ENCODE results near the gene MTUS2. TPM values are rescaled to one million over a fixed set of nuclear protein-coding genes. Genes with fewer than 3 reads are reported as not detected.

MTUS2 gene
- total and polyA plus RNA-seq, 2 experiments from 2014 or later = 3.0 to 4.3 TPM

- no peaks in the 10 kb centered on the region for H3K27me3 ChIP-seq
- H2AFZ ChIP-seq = no peak overlapping the region
- no peaks in the 10 kb centered on the region for H4K20me1 ChIP-seq (ENCODE audit: insufficient read depth, poor library complexity, severe bottlenecking)
- no peaks in the 10 kb centered on the region for H3K36me3 ChIP-seq (replicated peaks; ENCODE audit: insufficient read depth, low read depth)
- no peaks in the 10 kb centered on the region for H3K9me2 ChIP-seq (replicated peaks; ENCODE audit: insufficient read depth)
- H3K4me3 ChIP-seq = no peak overlapping the region
- H3K27ac ChIP-seq = no peak overlapping the region
- DNase-seq (ENCODE audit: low spot score) = no peak
- H3K4me1 ChIP-seq (ENCODE audit: insufficient read depth) = no peaks in the 10 kb centered on the region
- H3K9me3 ChIP-seq (ENCODE audit: low read depth) = no peaks in the 10 kb centered on the region
- H3K4me2 ChIP-seq = no peak overlapping the region
- 83% methylated on average over 2 of the region's 2 CpGs for WGBS (ENCODE audit: low lambda C conversion rate, missing lambda C conversion rate)
- H3K79me2 ChIP-seq = no peaks in the 10 kb centered on the region
- TF ChIP-seq, protein P1, sequence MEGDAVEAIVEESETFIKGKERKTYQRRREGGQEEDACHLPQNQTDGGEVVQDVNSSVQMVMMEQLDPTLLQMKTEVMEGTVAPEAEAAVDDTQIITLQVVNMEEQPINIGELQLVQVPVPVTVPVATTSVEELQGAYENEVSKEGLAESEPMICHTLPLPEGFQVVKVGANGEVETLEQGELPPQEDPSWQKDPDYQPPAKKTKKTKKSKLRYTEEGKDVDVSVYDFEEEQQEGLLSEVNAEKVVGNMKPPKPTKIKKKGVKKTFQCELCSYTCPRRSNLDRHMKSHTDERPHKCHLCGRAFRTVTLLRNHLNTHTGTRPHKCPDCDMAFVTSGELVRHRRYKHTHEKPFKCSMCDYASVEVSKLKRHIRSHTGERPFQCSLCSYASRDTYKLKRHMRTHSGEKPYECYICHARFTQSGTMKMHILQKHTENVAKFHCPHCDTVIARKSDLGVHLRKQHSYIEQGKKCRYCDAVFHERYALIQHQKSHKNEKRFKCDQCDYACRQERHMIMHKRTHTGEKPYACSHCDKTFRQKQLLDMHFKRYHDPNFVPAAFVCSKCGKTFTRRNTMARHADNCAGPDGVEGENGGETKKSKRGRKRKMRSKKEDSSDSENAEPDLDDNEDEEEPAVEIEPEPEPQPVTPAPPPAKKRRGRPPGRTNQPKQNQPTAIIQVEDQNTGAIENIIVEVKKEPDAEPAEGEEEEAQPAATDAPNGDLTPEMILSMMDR (IDR thresholded peaks at IDR 0.05; ENCODE audit: poor library complexity) = no peak
- TF ChIP-seq EZH2 (IDR thresholded peaks at IDR 0.05; ENCODE audit: borderline replicate concordance) (no peak), EZH2phosphoT487 (IDR thresholded peaks at IDR 0.05; ENCODE audit: low read depth, severe bottlenecking, unreplicated experiment) (no peak)
These were observed 446.1 kb downstream of the MTUS2 start for GRCh38 chr13:29266261-29266660.

- no peaks in the 10 kb centered on the region for H3K36me3 ChIP-seq (replicated peaks; ENCODE audit: insufficient read depth, low read depth)
- no peak overlapping the region for H2AFZ ChIP-seq
- no peaks in the 10 kb centered on the region for H3K79me2 ChIP-seq
- no peak overlapping the region for H3K27ac ChIP-seq
- no peaks in the 10 kb centered on the region for H3K4me1 ChIP-seq (ENCODE audit: insufficient read depth)
- no peaks in the 10 kb centered on the region for H4K20me1 ChIP-seq (ENCODE audit: insufficient read depth, poor library complexity, severe bottlenecking)
- H3K9me3 ChIP-seq (ENCODE audit: low read depth) = no peaks in the 10 kb centered on the region
- no peaks in the 10 kb centered on the region for H3K27me3 ChIP-seq
- no peak for DNase-seq (ENCODE audit: low spot score)
- TF ChIP-seq EZH2phosphoT487 (IDR thresholded peaks at IDR 0.05; ENCODE audit: low read depth, severe bottlenecking, unreplicated experiment) = no peak
- TF ChIP-seq EZH2 (IDR thresholded peaks at IDR 0.05; ENCODE audit: borderline replicate concordance) = no peak
- TF ChIP-seq, protein P1 (IDR thresholded peaks at IDR 0.05; ENCODE audit: poor library complexity) = no peak
- H3K4me3 ChIP-seq = no peak overlapping the region
- no peaks in the 10 kb centered on the region for H3K9me2 ChIP-seq (replicated peaks; ENCODE audit: insufficient read depth)
- WGBS (ENCODE audit: low lambda C conversion rate, missing lambda C conversion rate) = 85% methylated on average over 11 of the region's 11 CpGs
- no peak overlapping the region for H3K4me2 ChIP-seq
These were observed 446.9 kb downstream of the MTUS2 start for GRCh38 chr13:29266756-29267733.

- no peaks in the 10 kb centered on the region for H3K9me2 ChIP-seq (replicated peaks; ENCODE audit: insufficient read depth)
These were observed 450.3 kb downstream of the MTUS2 start for GRCh38 chr13:29270271-29270985.

More at GRCh38 chr13:29270271-29270985, 450.3 kb downstream of the MTUS2 start:
- H3K9me3 ChIP-seq (ENCODE audit: low read depth) = no peaks in the 10 kb centered on the region
- no peaks in the 10 kb centered on the region for H3K36me3 ChIP-seq (replicated peaks; ENCODE audit: insufficient read depth, low read depth)
- no peak overlapping the region for H3K4me3 ChIP-seq
- TF ChIP-seq EZH2 (IDR thresholded peaks at IDR 0.05; ENCODE audit: borderline replicate concordance) = no peak
- TF ChIP-seq, protein P1 (IDR thresholded peaks at IDR 0.05; ENCODE audit: poor library complexity) = no peak
- no peak for TF ChIP-seq EZH2phosphoT487 (IDR thresholded peaks at IDR 0.05; ENCODE audit: low read depth, severe bottlenecking, unreplicated experiment)
- H3K27me3 ChIP-seq = no peaks in the 10 kb centered on the region
- 76% methylated on average over 15 of the region's 15 CpGs for WGBS (ENCODE audit: low lambda C conversion rate, missing lambda C conversion rate)
- no peak overlapping the region for H3K4me2 ChIP-seq
- no peak overlapping the region for H2AFZ ChIP-seq
- no peak overlapping the region for H3K27ac ChIP-seq
- no peak for DNase-seq (ENCODE audit: low spot score)
- no peaks in the 10 kb centered on the region for H4K20me1 ChIP-seq (ENCODE audit: insufficient read depth, poor library complexity, severe bottlenecking)
- H3K79me2 ChIP-seq = no peaks in the 10 kb centered on the region
- no peaks in the 10 kb centered on the region for H3K4me1 ChIP-seq (ENCODE audit: insufficient read depth)

Data from hepatocyte (in vitro differentiated cells).